Activated CD4-positive, alpha-beta T cell treated with anti-CD3 and anti-CD28 coated beads, Interleukin-2, amount 10 ng/mL, durations not matched to agents 7 days and 5 days (primary cell): ENCODE results near the gene VPS37D. TPM values are rescaled to one million over a fixed set of nuclear protein-coding genes. Genes with fewer than 3 reads are reported as not detected.
A peak's percentile ranks its signal among the peaks of the same experiment; 100 is the strongest.
"Not testable (repeated sequence)": the region's sequence is repeated elsewhere in the genome, so short reads cannot be mapped to it uniquely, and the experiment has no call there.

Source experiments
- CTCF ChIA-PET: fragments of 350-600 bp; sonication (Branson Sonifier 250); formaldehyde crosslinking; loops from one replicate; lab custom pipeline; 2021; ENCODE audit warnings: antibody characterized with exemption; lab: Charles Lee
- POLR2A ChIA-PET: fragments of 350-600 bp; sonication (Branson Sonifier 250); formaldehyde crosslinking; loops from one replicate; lab custom pipeline; 2021; ENCODE audit warnings: antibody characterized with exemption; lab: Charles Lee
- DNase-seq: peaks from one replicate; pipeline ENCODE4 v3.0.0-alpha.2; 2020
- H3K27ac Mint-ChIP-seq: one replicate; pipeline ENCODE4 v1.8.0; 2021; ENCODE audit warnings: mild to moderate bottlenecking, moderate library complexity, mixed read lengths
- H3K27me3 Mint-ChIP-seq: one replicate; pipeline ENCODE4 v1.8.0; 2021; ENCODE audit warnings: mixed read lengths
- H3K36me3 Mint-ChIP-seq: one replicate; pipeline ENCODE4 v1.8.0; 2021; ENCODE audit warnings: low read depth, mixed read lengths
- H3K4me1 Mint-ChIP-seq: one replicate; pipeline ENCODE4 v1.8.0; 2021; ENCODE audit warnings: mixed read lengths
- H3K4me3 Mint-ChIP-seq: one replicate; pipeline ENCODE4 v1.8.0; 2021; ENCODE audit warnings: mild to moderate bottlenecking, moderate library complexity, mixed read lengths
- H3K9me3 Mint-ChIP-seq: one replicate; pipeline ENCODE4 v1.8.0; 2021; ENCODE audit warnings: mixed read lengths
- total RNA-seq, 2 experiments: library from RNA; stranded (reverse); gene quantifications; one replicate each; pipeline ENCODE4 v1.2.3, GENCODE V29; 2021

Gene VPS37D
- total RNA-seq, 2 experiments from 2014 or later, result 0.25 TPM; not detected in 1

GRCh38 chr7:73705551-73705920, 37.9 kb downstream of the VPS37D start:
- H3K4me3 Mint-ChIP-seq, result no peak overlapping the region
- no peak overlapping the region for H3K27ac Mint-ChIP-seq
- peaks cover 13% of the 10 kb centered on the region for H3K4me1 Mint-ChIP-seq
- ChIA-PET POLR2A (no interaction called here), CTCF (interaction anchor here (0.5 to 2.4 kb wide), 6 partner anchors 10 to 99 kb away, joined by 3 to 8 read pairs (median 6); partner anchors contain the start of gene STX1A)
- H3K36me3 Mint-ChIP-seq, result peaks cover 4% of the 10 kb centered on the region
- DNase-seq, result no peak
- H3K9me3 Mint-ChIP-seq, result no peaks in the 10 kb centered on the region
- H3K27me3 Mint-ChIP-seq, result no peaks in the 10 kb centered on the region

- POLR2A ChIA-PET, result no interaction called here
- no peak for DNase-seq
- H3K27ac Mint-ChIP-seq, result peak overlapping the region; percentile 9
- peaks cover 4% of the 10 kb centered on the region for H3K36me3 Mint-ChIP-seq
- H3K4me3 Mint-ChIP-seq, result no peak overlapping the region
- H3K4me1 Mint-ChIP-seq, result peaks cover 13% of the 10 kb centered on the region
- CTCF ChIA-PET, result interaction anchor here (1.4 to 2.4 kb wide), 6 partner anchors 9 to 99 kb away, joined by 3 to 8 read pairs (median 6); partner anchors contain the start of gene STX1A
- H3K9me3 Mint-ChIP-seq, result no peaks in the 10 kb centered on the region
- no peaks in the 10 kb centered on the region for H3K27me3 Mint-ChIP-seq
Observed at GRCh38 chr7:73706126-73707044, 38.8 kb downstream of the VPS37D start.

GRCh38 chr7:73707045-73707631, 39.5 kb downstream of the VPS37D start:
- no peak overlapping the region for H3K4me3 Mint-ChIP-seq
- H3K4me1 Mint-ChIP-seq, result peaks cover 12% of the 10 kb centered on the region
- peak; percentile 14 for DNase-seq
- CTCF ChIA-PET, result interaction anchor here (1.5 to 2.0 kb wide), 3 partner anchors 8 to 11 kb away, joined by 3 to 6 read pairs (median 5); no protein-coding TSS in a partner anchor
- POLR2A ChIA-PET, result no interaction called here
- H3K36me3 Mint-ChIP-seq, result peaks cover 1% of the 10 kb centered on the region
- H3K9me3 Mint-ChIP-seq, result no peaks in the 10 kb centered on the region
- no peak overlapping the region for H3K27ac Mint-ChIP-seq
- no peaks in the 10 kb centered on the region for H3K27me3 Mint-ChIP-seq

- Mint-ChIP-seq H3K4me3 (no peak overlapping the region), H3K27me3 (peaks cover 7% of the 10 kb centered on the region), H3K36me3 (no peaks in the 10 kb centered on the region), H3K4me1 (peaks cover 14% of the 10 kb centered on the region), H3K9me3 (no peaks in the 10 kb centered on the region), H3K27ac (no peak overlapping the region)
- no peak for DNase-seq
- ChIA-PET CTCF (no interaction called here), POLR2A (no interaction called here)
Observed at GRCh38 chr7:73708961-73709549, 41.4 kb downstream of the VPS37D start.

GRCh38 chr7:73712773-73713172, 45.1 kb downstream of the VPS37D start:
- Mint-ChIP-seq H3K36me3 (no peaks in the 10 kb centered on the region), H3K4me1 (peaks cover 22% of the 10 kb centered on the region), H3K4me3 (no peak overlapping the region), H3K27me3 (peaks cover 7% of the 10 kb centered on the region), H3K27ac (no peak overlapping the region), H3K9me3 (no peaks in the 10 kb centered on the region)
- CTCF ChIA-PET, result interaction anchor here (0.8 to 7.8 kb wide), 2 partner anchors 10 to 79 kb away, joined by 4 to 30 read pairs; no protein-coding TSS in a partner anchor
- DNase-seq, result no peak
- POLR2A ChIA-PET, result no interaction called here

- POLR2A ChIA-PET, H3K4me3 Mint-ChIP-seq, DNase-seq, H3K9me3 Mint-ChIP-seq, H3K27me3 Mint-ChIP-seq, H3K27ac Mint-ChIP-seq, H3K36me3 Mint-ChIP-seq: not testable (repeated sequence)
- peaks cover 27% of the 10 kb centered on the region for H3K4me1 Mint-ChIP-seq
- CTCF ChIA-PET, result interaction anchor here (1.4 to 7.8 kb wide), 2 partner anchors 11 to 107 kb away, joined by 3 to 30 read pairs; no protein-coding TSS in a partner anchor
Observed at GRCh38 chr7:73713319-73713718, 45.7 kb downstream of the VPS37D start.

GRCh38 chr7:73715648-73716317, 48.2 kb downstream of the VPS37D start:
- no peaks in the 10 kb centered on the region for H3K36me3 Mint-ChIP-seq
- ChIA-PET POLR2A (interaction anchor here (0.6 kb wide), 1 partner anchor 13 kb away, joined by 3 read pairs; no protein-coding TSS in a partner anchor), CTCF (interaction anchor here (1.1 to 7.8 kb wide), 5 partner anchors 9 to 109 kb away, joined by 4 to 30 read pairs (median 6); no protein-coding TSS in a partner anchor)
- H3K27me3 Mint-ChIP-seq, result peaks cover 14% of the 10 kb centered on the region
- no peak overlapping the region for H3K4me3 Mint-ChIP-seq
- no peak overlapping the region for H3K27ac Mint-ChIP-seq
- H3K9me3 Mint-ChIP-seq, result no peaks in the 10 kb centered on the region
- peak; percentile 8 for DNase-seq
- peaks cover 35% of the 10 kb centered on the region for H3K4me1 Mint-ChIP-seq

GRCh38 chr7:73716318-73716890, 48.8 kb downstream of the VPS37D start:
- Mint-ChIP-seq H3K27ac (no peak overlapping the region), H3K4me3 (no peak overlapping the region), H3K27me3 (peaks cover 19% of the 10 kb centered on the region), H3K4me1 (peaks cover 35% of the 10 kb centered on the region), H3K9me3 (no peaks in the 10 kb centered on the region), H3K36me3 (no peaks in the 10 kb centered on the region)
- POLR2A ChIA-PET, result no interaction called here
- CTCF ChIA-PET, result interaction anchor here (1.1 to 7.8 kb wide), 6 partner anchors 9 to 109 kb away, joined by 3 to 30 read pairs (median 6); no protein-coding TSS in a partner anchor
- DNase-seq, result no peak

- ChIA-PET CTCF (interaction anchor here (0.7 to 7.8 kb wide), 6 partner anchors 9 to 110 kb away, joined by 3 to 30 read pairs (median 6); partner anchors contain the start of gene VPS37D), POLR2A (no interaction called here)
- Mint-ChIP-seq H3K27me3 (peaks cover 21% of the 10 kb centered on the region), H3K27ac (no peak overlapping the region), H3K36me3 (no peaks in the 10 kb centered on the region), H3K4me3 (peak overlapping the region; percentile 74), H3K4me1 (peaks cover 35% of the 10 kb centered on the region), H3K9me3 (no peaks in the 10 kb centered on the region)
- DNase-seq, result no peak
Observed at GRCh38 chr7:73717025-73717807, 49.6 kb downstream of the VPS37D start.

GRCh38 chr7:73717991-73718405, 50.4 kb downstream of the VPS37D start:
- H3K36me3 Mint-ChIP-seq, result no peaks in the 10 kb centered on the region
- DNase-seq, result peak; percentile 75
- CTCF ChIA-PET, result interaction anchor here (0.7 to 2.0 kb wide), 4 partner anchors 11 to 111 kb away, joined by 3 to 10 read pairs (median 6); partner anchors contain the start of gene VPS37D
- H3K4me1 Mint-ChIP-seq, result peaks cover 33% of the 10 kb centered on the region
- POLR2A ChIA-PET, result interaction anchor here (0.6 kb wide), 1 partner anchor 17 kb away, joined by 3 read pairs; no protein-coding TSS in a partner anchor
- peak overlapping the region; percentile 85 for H3K27ac Mint-ChIP-seq
- H3K9me3 Mint-ChIP-seq, result no peaks in the 10 kb centered on the region
- peak overlapping the region; percentile 74 for H3K4me3 Mint-ChIP-seq
- peaks cover 25% of the 10 kb centered on the region for H3K27me3 Mint-ChIP-seq

- H3K9me3 Mint-ChIP-seq, result no peaks in the 10 kb centered on the region
- peak overlapping the region; percentile 85 for H3K27ac Mint-ChIP-seq
- POLR2A ChIA-PET, result interaction anchor here (0.6 kb wide), 1 partner anchor 18 kb away, joined by 3 read pairs; no protein-coding TSS in a partner anchor
- H3K27me3 Mint-ChIP-seq, result peaks cover 21% of the 10 kb centered on the region
- H3K36me3 Mint-ChIP-seq, result no peaks in the 10 kb centered on the region
- DNase-seq, result no peak
- CTCF ChIA-PET, result interaction anchor here (1.0 to 2.0 kb wide), 2 partner anchors 12 to 16 kb away, joined by 5 to 10 read pairs; no protein-coding TSS in a partner anchor
- H3K4me3 Mint-ChIP-seq, result peak overlapping the region; percentile 74
- H3K4me1 Mint-ChIP-seq, result peaks cover 32% of the 10 kb centered on the region
Observed at GRCh38 chr7:73718438-73718881, 50.8 kb downstream of the VPS37D start.
